ENCODE data around the gene PLEKHH2.

Gene PLEKHH2

DNA sequence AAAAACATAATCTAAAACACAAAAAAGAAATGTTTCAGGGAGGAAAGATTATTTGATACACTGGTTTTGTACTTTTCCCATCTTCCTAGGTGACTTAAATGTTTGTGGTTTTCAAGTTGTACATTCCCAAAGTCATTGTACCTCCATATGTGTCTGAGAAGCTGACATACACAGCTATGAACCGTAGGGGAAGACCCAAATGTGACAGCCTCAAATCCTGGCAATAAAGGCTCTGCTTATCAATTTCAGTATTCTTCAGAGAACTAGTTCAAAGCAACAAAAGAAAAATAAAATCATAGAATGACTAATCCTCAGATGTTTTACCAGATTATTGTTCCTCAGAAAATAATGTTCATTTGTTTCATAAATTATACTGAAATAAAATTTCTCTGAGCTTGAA, 139.3 kb downstream of the PLEKHH2 start:
- DNase-seq = no peak
- CTCF ChIA-PET = no interaction called here
- Mint-ChIP-seq H3K27me3 (peaks cover 6% of the 10 kb centered on the region), H3K36me3 (no peaks in the 10 kb centered on the region), H3K27ac (no peak overlapping the region), H3K4me1 (peaks cover 11% of the 10 kb centered on the region), H3K4me3 (no peak overlapping the region), H3K9me3 (no peaks in the 10 kb centered on the region)

- Mint-ChIP-seq H3K9me3 (no peaks in the 10 kb centered on the region), H3K27me3 (no peaks in the 10 kb centered on the region), H3K36me3 (no peaks in the 10 kb centered on the region), H3K27ac (no peak overlapping the region), H3K4me3 (no peak overlapping the region), H3K4me1 (peaks cover 11% of the 10 kb centered on the region)
- no peak for DNase-seq
- CTCF ChIA-PET = no interaction called here
Observed at GRCh38 chr2:43777306-43777926, 140.4 kb downstream of the PLEKHH2 start.

- Mint-ChIP-seq H3K27ac (no peak overlapping the region), H3K9me3 (no peaks in the 10 kb centered on the region), H3K4me1 (peaks cover 11% of the 10 kb centered on the region), H3K4me3 (no peak overlapping the region), H3K27me3 (no peaks in the 10 kb centered on the region), H3K36me3 (no peaks in the 10 kb centered on the region)
- no peak for DNase-seq
- CTCF ChIA-PET = no interaction called here
Observed at GRCh38 chr2:43778233-43778632, 141.2 kb downstream of the PLEKHH2 start.

- Mint-ChIP-seq H3K36me3 (no peaks in the 10 kb centered on the region), H3K27ac (no peak overlapping the region), H3K4me3 (no peak overlapping the region), H3K27me3 (no peaks in the 10 kb centered on the region), H3K4me1 (no peaks in the 10 kb centered on the region), H3K9me3 (no peaks in the 10 kb centered on the region)
- DNase-seq = no peak
- CTCF ChIA-PET = no interaction called here
Observed at GRCh38 chr2:43787895-43788294, 150.8 kb downstream of the PLEKHH2 start.

GRCh38 chr2:43788646-43789045, 151.6 kb downstream of the PLEKHH2 start:
- CTCF ChIA-PET = no interaction called here
- Mint-ChIP-seq H3K36me3 (no peaks in the 10 kb centered on the region), H3K27ac (no peak overlapping the region), H3K27me3 (no peaks in the 10 kb centered on the region), H3K9me3 (no peaks in the 10 kb centered on the region), H3K4me1 (no peaks in the 10 kb centered on the region), H3K4me3 (no peak overlapping the region)
- DNase-seq = no peak

- Mint-ChIP-seq H3K27ac (no peak overlapping the region), H3K27me3 (no peaks in the 10 kb centered on the region), H3K36me3 (no peaks in the 10 kb centered on the region), H3K4me3 (no peak overlapping the region), H3K4me1 (no peaks in the 10 kb centered on the region), H3K9me3 (no peaks in the 10 kb centered on the region)
- DNase-seq = no peak
- CTCF ChIA-PET = interaction anchor here (0.6 kb wide), 1 partner anchor 20 kb away, joined by 3 read pairs; no protein-coding TSS in a partner anchor
Observed at GRCh38 chr2:43790147-43790546, 153.1 kb downstream of the PLEKHH2 start.

DNA sequence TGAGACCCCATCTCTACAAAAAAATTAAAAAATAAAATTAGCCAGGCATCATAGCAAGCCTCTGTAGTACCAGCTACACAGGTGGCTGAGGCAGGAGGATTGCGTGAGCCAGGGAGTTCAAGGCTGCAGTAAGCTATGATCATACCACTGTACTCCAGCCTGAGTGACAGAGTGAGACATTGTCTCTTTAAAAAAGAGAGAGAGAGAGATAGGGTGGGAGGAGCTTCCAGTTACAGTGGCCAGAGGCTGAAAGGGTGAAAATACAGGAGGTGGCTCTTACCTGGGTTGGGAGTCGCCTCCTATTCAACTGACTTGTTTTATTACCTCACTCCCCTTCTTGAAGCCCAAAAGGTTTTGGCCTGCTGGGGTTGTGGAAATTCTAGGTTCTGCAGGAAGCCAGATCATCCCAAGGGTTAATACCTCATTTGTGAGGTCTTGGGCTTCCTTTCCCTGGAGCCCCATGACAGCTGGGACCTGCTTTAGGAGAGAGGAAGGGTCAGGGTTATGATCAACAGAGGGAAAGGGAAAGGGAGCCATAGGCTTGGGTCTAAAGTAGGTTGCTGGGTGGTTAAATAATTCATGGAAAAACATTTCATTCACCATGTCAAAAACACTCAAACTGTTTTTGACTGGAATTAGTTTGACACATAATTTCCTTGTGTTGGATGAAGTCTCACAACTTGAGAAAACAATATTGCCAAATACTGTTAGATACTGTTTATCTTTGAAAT, 154.1 kb downstream of the PLEKHH2 start:
- H3K27ac Mint-ChIP-seq = no peak overlapping the region
- no peaks in the 10 kb centered on the region for H3K27me3 Mint-ChIP-seq
- H3K9me3 Mint-ChIP-seq = no peaks in the 10 kb centered on the region
- CTCF ChIA-PET = no interaction called here
- H3K4me1 Mint-ChIP-seq = no peaks in the 10 kb centered on the region
- no peak overlapping the region for H3K4me3 Mint-ChIP-seq
- no peak for DNase-seq
- H3K36me3 Mint-ChIP-seq = no peaks in the 10 kb centered on the region

- H3K27ac Mint-ChIP-seq = no peak overlapping the region
- H3K4me1 Mint-ChIP-seq = no peaks in the 10 kb centered on the region
- CTCF ChIA-PET = no interaction called here
Observed at GRCh38 chr2:43792653-43793052, 155.6 kb downstream of the PLEKHH2 start.

DNA sequence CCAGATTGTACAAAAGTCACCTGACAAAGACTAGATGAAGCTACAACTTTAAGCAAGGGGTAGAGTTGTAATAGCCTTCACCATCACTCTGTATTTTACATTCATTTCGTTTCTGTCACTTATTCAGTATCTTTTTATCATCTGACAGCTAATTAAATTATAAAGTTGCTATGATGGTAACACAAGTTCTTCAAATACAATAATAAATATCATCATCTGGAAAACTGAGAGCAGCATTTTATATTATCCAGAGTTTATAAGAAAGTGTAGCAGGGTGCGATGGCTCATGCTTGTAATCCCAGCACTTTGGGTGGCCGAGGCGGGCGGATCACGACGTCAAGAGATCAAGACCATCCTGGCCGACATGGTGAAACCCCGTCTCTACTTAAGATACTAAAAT, 157.9 kb downstream of the PLEKHH2 start:
- no peaks in the 10 kb centered on the region for H3K4me1 Mint-ChIP-seq
- no peaks in the 10 kb centered on the region for H3K9me3 Mint-ChIP-seq
- no peak overlapping the region for H3K27ac Mint-ChIP-seq
- H3K4me3 Mint-ChIP-seq = no peak overlapping the region
- no peak for DNase-seq
- CTCF ChIA-PET = no interaction called here
- H3K36me3 Mint-ChIP-seq = no peaks in the 10 kb centered on the region
- no peaks in the 10 kb centered on the region for H3K27me3 Mint-ChIP-seq

More at GRCh38 chr2:43792653-43793052, 155.6 kb downstream of the PLEKHH2 start:
- no peak overlapping the region for H3K4me3 Mint-ChIP-seq
- no peak for DNase-seq
- H3K36me3 Mint-ChIP-seq = no peaks in the 10 kb centered on the region
- H3K27me3 Mint-ChIP-seq = no peaks in the 10 kb centered on the region
- no peaks in the 10 kb centered on the region for H3K9me3 Mint-ChIP-seq

- Mint-ChIP-seq H3K27me3 (no peaks in the 10 kb centered on the region), H3K27ac (no peak overlapping the region), H3K9me3 (no peaks in the 10 kb centered on the region), H3K36me3 (no peaks in the 10 kb centered on the region), H3K4me3 (no peak overlapping the region), H3K4me1 (no peaks in the 10 kb centered on the region)
- no peak for DNase-seq
- CTCF ChIA-PET = no interaction called here
Observed at GRCh38 chr2:43796206-43796605, 159.1 kb downstream of the PLEKHH2 start.

DNA sequence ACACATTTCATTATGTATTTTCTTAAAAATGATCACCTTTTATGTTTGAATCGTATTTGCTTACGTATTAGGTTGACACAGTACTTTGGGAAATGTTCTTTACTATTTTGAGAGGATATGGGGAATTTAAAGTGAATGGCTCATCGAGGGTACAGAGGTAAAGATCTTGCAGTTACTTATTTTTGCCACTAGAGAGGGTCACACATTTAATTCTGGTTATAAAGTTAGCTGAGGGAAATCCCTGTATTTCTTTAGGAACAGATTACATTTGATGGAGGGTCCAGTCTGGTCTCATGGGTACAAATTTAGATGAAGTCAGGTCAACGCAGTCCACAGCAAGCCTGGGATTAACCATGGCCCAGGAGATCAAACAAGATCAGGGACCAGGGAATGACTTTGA, 161.2 kb downstream of the PLEKHH2 start:
- Mint-ChIP-seq H3K27ac (no peak overlapping the region), H3K36me3 (no peaks in the 10 kb centered on the region), H3K9me3 (no peaks in the 10 kb centered on the region), H3K27me3 (no peaks in the 10 kb centered on the region), H3K4me1 (no peaks in the 10 kb centered on the region), H3K4me3 (no peak overlapping the region)
- DNase-seq = no peak
- CTCF ChIA-PET = interaction anchor here (0.6 kb wide), 1 partner anchor 89 kb away, joined by 3 read pairs; no protein-coding TSS in a partner anchor

- H3K27ac Mint-ChIP-seq = no peak overlapping the region
- no peak for DNase-seq
- H3K27me3 Mint-ChIP-seq = no peaks in the 10 kb centered on the region
- H3K9me3 Mint-ChIP-seq = no peaks in the 10 kb centered on the region
- no peak overlapping the region for H3K4me3 Mint-ChIP-seq
- CTCF ChIA-PET = interaction anchor here (0.6 to 1.0 kb wide), 2 partner anchors 33 to 974 kb away, joined by 3 read pairs; no protein-coding TSS in a partner anchor
- H3K4me1 Mint-ChIP-seq = no peaks in the 10 kb centered on the region
- H3K36me3 Mint-ChIP-seq = no peaks in the 10 kb centered on the region
Observed at GRCh38 chr2:43800894-43801293, 163.8 kb downstream of the PLEKHH2 start.

- no peaks in the 10 kb centered on the region for H3K9me3 Mint-ChIP-seq
- H3K36me3 Mint-ChIP-seq = no peaks in the 10 kb centered on the region
- no peaks in the 10 kb centered on the region for H3K27me3 Mint-ChIP-seq
- CTCF ChIA-PET = no interaction called here
- H3K4me3 Mint-ChIP-seq = no peak overlapping the region
- no peaks in the 10 kb centered on the region for H3K4me1 Mint-ChIP-seq
- no peak for DNase-seq
- no peak overlapping the region for H3K27ac Mint-ChIP-seq
Observed at GRCh38 chr2:43802135-43802534, 165.1 kb downstream of the PLEKHH2 start.

GRCh38 chr2:43803113-43803512, 166.1 kb downstream of the PLEKHH2 start:
- H3K27me3 Mint-ChIP-seq = peaks cover 3% of the 10 kb centered on the region
- H3K36me3 Mint-ChIP-seq = no peaks in the 10 kb centered on the region
- no peak for DNase-seq
- no peak overlapping the region for H3K27ac Mint-ChIP-seq
- no peaks in the 10 kb centered on the region for H3K4me1 Mint-ChIP-seq
- CTCF ChIA-PET = no interaction called here
- no peaks in the 10 kb centered on the region for H3K9me3 Mint-ChIP-seq
- no peak overlapping the region for H3K4me3 Mint-ChIP-seq

- no peaks in the 10 kb centered on the region for H3K36me3 Mint-ChIP-seq
- H3K4me1 Mint-ChIP-seq = no peaks in the 10 kb centered on the region
- no peak for DNase-seq
- H3K9me3 Mint-ChIP-seq = no peaks in the 10 kb centered on the region
- no peak overlapping the region for H3K4me3 Mint-ChIP-seq
- CTCF ChIA-PET = no interaction called here
- H3K27ac Mint-ChIP-seq = no peak overlapping the region
- H3K27me3 Mint-ChIP-seq = peaks cover 3% of the 10 kb centered on the region
Observed at GRCh38 chr2:43806719-43807031, 169.6 kb downstream of the PLEKHH2 start.

Measured in activated naive CD4-positive, alpha-beta T cell treated with anti-CD3 and anti-CD28 coated beads, Interleukin-2, amount 10 ng/mL, durations not matched to agents 7 days and 5 days (primary cell).